ENCODE measurements around the gene RAB11FIP4. TPM values are rescaled to one million over a fixed set of nuclear protein-coding genes. Genes with fewer than 3 reads are reported as not detected.

RAB11FIP4 gene
- total and polyA plus RNA-seq, 9 of the 15 experiments (the other 6 are each of a cell fraction or from before 2014, with no cell fraction given): 0.62 to 16.6 (median 8.9) TPM

- TF ChIP-seq, protein P1, sequence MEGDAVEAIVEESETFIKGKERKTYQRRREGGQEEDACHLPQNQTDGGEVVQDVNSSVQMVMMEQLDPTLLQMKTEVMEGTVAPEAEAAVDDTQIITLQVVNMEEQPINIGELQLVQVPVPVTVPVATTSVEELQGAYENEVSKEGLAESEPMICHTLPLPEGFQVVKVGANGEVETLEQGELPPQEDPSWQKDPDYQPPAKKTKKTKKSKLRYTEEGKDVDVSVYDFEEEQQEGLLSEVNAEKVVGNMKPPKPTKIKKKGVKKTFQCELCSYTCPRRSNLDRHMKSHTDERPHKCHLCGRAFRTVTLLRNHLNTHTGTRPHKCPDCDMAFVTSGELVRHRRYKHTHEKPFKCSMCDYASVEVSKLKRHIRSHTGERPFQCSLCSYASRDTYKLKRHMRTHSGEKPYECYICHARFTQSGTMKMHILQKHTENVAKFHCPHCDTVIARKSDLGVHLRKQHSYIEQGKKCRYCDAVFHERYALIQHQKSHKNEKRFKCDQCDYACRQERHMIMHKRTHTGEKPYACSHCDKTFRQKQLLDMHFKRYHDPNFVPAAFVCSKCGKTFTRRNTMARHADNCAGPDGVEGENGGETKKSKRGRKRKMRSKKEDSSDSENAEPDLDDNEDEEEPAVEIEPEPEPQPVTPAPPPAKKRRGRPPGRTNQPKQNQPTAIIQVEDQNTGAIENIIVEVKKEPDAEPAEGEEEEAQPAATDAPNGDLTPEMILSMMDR (IDR thresholded peaks at IDR 0.05 in 2 of 3, conservative IDR thresholded peaks at IDR 0.05 in 1 of 3; ENCODE audit: insufficient read depth in 2 of 3, low read depth in 1 of 3, low read length in 3 of 3): no peak
- TF ChIP-seq TRIM28 (IDR thresholded peaks at IDR 0.05) (no peak), HDAC2 (IDR thresholded peaks at IDR 0.05) (peak; percentile 73)
These were observed 34.0 kb downstream of the RAB11FIP4 start (continued) for GRCh38 chr17:31425282-31426040.

DNA sequence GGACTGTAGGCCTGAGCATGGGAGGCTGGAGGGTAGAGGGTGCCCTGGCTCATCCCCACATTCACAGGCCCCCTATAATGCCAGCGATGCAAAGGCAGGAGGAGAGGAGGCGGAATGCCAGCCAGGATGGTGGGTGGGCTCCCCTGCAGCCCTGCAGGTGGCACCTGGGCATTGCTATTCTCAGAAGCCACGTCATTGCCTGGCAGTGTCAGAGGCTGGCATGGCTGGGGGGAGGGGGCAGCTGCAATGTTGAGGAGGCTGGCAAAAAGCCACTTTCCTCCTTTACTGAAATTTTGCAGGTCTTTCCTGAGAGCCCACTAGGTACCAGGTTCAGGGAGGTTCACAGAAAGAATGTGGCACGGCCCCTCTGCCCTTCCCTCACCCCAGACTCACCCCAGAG is 36.2 kb downstream of the RAB11FIP4 start:
- intact Hi-C loops (cut with micrococcal nuclease): no loop called here

More for the DNA sequence above, 36.2 kb downstream of the RAB11FIP4 start:
- Histone ChIP-seq H3K9me3 (replicated peaks; ENCODE audit: control insufficient read depth, insufficient read depth, low read depth, low read length) (0 out of 2 replicates have a peak, but pooled peaks cover 3% of the 10 kb centered on the region), H3K27ac (ENCODE audit: extremely low read depth, low read depth, low read length) (no peak overlapping the region), H3K27me3 (ENCODE audit: control insufficient read depth in 2 of 2, insufficient read depth in 2 of 2, low read length in 2 of 2) (peaks cover 26 to 52% of the 10 kb centered on the region in 2 experiments), H3K79me2 (ENCODE audit: control insufficient read depth, insufficient read depth, low read length) (no peaks in the 10 kb centered on the region), H4K20me1 (replicated peaks; ENCODE audit: control insufficient read depth, insufficient read depth, low read length) (peaks cover 5% of the 10 kb centered on the region; the same call in 1 of the 2 replicates), H3K4me1 (replicated peaks in 1 of 2; ENCODE audit: control insufficient read depth in 2 of 2, insufficient read depth in 2 of 2, low read length in 2 of 2) (peaks cover 0 to 9% of the 10 kb centered on the region in 2 experiments; a peak in 2 of 5 replicates), H3K4me2 (ENCODE audit: insufficient read depth, low read length) (no peak overlapping the region), H3K9me1 (ENCODE audit: control insufficient read depth, insufficient read depth, low read length) (no peaks in the 10 kb centered on the region), H3K36me3 (ENCODE audit: control insufficient read depth, insufficient read depth, low read length) (no peaks in the 10 kb centered on the region), H3K4me3 (no peak overlapping the region), H2AFZ (ENCODE audit: low read depth, low read length) (no peak overlapping the region), H3K9ac (ENCODE audit: insufficient read depth in 1 of 2, low read depth in 2 of 2, low read length in 2 of 2) (no peak overlapping the region)
- no peak for DNase-seq (ENCODE audit: extremely low read depth in 1 of 4, low spot score in 3 of 4)
- no peak for FAIRE-seq
- ChIA-PET CTCF (ENCODE audit: low intra/inter-chr PET ratio) (no interaction called here), POLR2A (interaction anchor here (0.6 kb wide), 2 partner anchors 213 to 467 kb away, joined by 3 read pairs; no protein-coding TSS in a partner anchor)
- 0% methylated on average over 3 of the region's 4 CpGs for WGBS (ENCODE audit: insufficient coverage, low coverage, missing lambda C conversion rate)
- in situ Hi-C loops (cut with MboI): no loop called here
- no TSS peak for BruUV-seq (replicated peaks)
- TF ChIP-seq NRF1 (conservative IDR thresholded peaks at IDR 0.05 in 1 of 2, IDR thresholded peaks at IDR 0.05 in 1 of 2) (no peak), ZNF133 (CRISPR knock-in tag; IDR thresholded peaks at IDR 0.05) (no peak), MAFF (IDR thresholded peaks at IDR 0.05; ENCODE audit: low read length) (no peak), NCOA1 (IDR thresholded peaks at IDR 0.05; ENCODE audit: low read depth) (no peak), MCM2 (IDR thresholded peaks at IDR 0.05; ENCODE audit: low read depth) (no peak), ZBTB8A (IDR thresholded peaks at IDR 0.05; ENCODE audit: partially characterized antibody) (no peak), NFE2 (IDR thresholded peaks at IDR 0.05; ENCODE audit: low read depth) (no peak), PHF21A (IDR thresholded peaks at IDR 0.05; ENCODE audit: borderline replicate concordance, low read depth) (no peak), TEAD1 (CRISPR knock-in tag; IDR thresholded peaks at IDR 0.05) (no peak), ELK3 (CRISPR knock-in tag; IDR thresholded peaks at IDR 0.05) (no peak), LEF1 (IDR thresholded peaks at IDR 0.05) (no peak)
- TF ChIP-seq, protein P2, sequence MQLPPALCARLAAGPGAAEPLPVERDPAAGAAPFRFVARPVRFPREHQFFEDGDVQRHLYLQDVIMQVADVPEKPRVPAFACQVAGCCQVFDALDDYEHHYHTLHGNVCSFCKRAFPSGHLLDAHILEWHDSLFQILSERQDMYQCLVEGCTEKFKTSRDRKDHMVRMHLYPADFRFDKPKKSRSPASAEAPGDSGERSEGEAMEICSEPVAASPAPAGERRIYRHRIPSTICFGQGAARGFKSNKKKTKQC (CRISPR knock-in tag; IDR thresholded peaks at IDR 0.05): no peak
- ATAC-seq: no peak

All from K562 (cell line).